Dermis blood vessel endothelial cell (primary cell): ENCODE results near the gene XRCC2. TPM values are rescaled to one million over a fixed set of nuclear protein-coding genes. Genes with fewer than 3 reads are reported as not detected.

Experiments used
- DNase-seq: peaks from one replicate; pipeline ENCODE4 v3.0.0; 2010
- total RNA-seq: library from RNA; depleted of rRNA; stranded (reverse); fragments of >200 nt; gene quantifications from 2 replicates; pipeline ENCODE4 v1.2.3, GENCODE V29; 2014

Gene XRCC2
- total RNA-seq, 1 donor from 2014 or later = 3.1 TPM

- no peak for DNase-seq
These were observed 67.3 kb downstream of the XRCC2 start for GRCh38 chr7:152608656-152609055.

GRCh38 chr7:152608208-152608607 is 67.7 kb downstream of the XRCC2 start:
- no peak for DNase-seq

GRCh38 chr7:152607007-152607406 is 68.9 kb downstream of the XRCC2 start:
- DNase-seq = no peak

GRCh38 chr7:152602962-152603361 is 73.0 kb downstream of the XRCC2 start:
- no peak for DNase-seq

DNA sequence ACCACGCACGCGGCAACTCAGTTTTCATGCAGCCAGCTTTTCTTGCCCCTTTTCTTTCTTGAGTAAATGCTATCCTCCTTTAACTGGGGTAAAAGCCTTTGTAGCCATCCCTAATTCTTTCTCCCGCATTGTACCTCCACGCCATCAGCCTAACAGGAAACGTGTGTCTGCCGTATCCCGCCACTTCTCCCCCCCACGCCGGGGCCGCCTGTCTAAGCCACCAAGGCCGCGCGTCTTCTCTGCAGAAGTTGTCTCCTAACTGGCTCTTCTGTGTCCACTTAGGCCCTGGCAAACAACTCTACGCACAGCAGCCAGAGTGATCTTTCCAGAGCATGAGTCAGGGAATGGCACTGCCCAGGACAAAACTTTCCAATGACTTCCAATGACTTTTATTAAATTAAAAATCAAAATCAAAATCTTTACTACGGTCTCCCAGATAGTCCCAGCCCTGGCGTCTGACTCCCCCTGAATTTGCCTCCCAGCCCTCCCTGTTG is 74.6 kb downstream of the XRCC2 start:
- DNase-seq = no peak

GRCh38 chr7:152600266-152600665 is 75.7 kb downstream of the XRCC2 start:
- DNase-seq = no peak

DNA sequence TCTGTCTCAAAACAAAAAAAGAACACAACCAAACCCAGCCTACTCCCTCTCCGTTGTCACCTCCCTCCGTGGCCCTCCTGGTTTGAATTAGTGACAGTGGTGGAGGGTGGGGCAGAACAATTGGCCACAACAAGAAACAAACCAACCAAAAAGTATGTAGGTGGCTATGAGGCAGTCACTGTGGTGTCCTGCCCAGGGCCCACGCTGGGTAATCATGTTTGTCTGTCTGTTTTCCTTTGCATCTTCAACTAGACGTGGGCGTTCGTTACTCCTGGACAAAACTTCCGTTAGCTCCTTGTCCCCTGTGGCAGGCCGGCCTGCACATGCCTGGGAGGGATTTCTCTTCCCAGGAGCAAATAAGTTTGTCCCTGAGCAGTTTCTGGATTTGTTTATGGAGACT is 78.4 kb downstream of the XRCC2 start:
- DNase-seq = no peak

- DNase-seq = no peak
These were observed 79.1 kb downstream of the XRCC2 start for GRCh38 chr7:152596824-152597223.

Other genes starting within 250 kb of the XRCC2 start
- gene KMT2C, start 240.1 kb downstream of the XRCC2 start, total RNA-seq = 36.9 and 40.1 TPM in 2 replicates
- 4.3 and 10.0 TPM in 2 replicates for gene ACTR3B, start 83.6 kb upstream of the XRCC2 start, total RNA-seq